ENCODE measurements around the gene PPP4R1.

Gene PPP4R1

DNA sequence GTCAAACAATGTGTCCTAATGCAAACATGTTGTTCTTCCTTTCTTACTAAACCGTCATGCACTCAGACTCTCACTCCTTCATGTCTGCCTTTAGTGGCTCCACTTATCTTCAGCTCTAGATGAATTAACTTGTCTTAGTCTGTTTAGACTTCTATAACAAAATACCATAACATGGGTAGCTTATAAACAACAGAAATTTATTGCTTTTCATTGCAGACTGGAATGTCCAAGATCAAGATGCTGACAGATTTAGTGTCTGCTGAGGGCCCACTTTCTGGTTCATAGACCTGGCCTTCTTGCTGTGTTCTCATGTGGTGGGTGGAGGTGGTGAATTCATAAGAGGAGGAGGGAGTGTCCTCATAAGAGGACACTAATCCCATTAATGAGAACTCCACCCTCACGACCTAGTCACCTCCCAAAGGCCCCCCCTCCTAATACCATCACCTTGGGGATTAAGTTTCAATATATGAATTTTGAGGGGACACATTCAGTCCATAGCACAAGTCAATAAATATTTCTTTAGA, 106.7 kb downstream of the PPP4R1 start:
- DNase-seq (ENCODE audit: low read depth), result peak; percentile 9
- H3K4me3 ChIP-seq (ENCODE audit: low read length), result no peak overlapping the region
- TF ChIP-seq, protein P1, sequence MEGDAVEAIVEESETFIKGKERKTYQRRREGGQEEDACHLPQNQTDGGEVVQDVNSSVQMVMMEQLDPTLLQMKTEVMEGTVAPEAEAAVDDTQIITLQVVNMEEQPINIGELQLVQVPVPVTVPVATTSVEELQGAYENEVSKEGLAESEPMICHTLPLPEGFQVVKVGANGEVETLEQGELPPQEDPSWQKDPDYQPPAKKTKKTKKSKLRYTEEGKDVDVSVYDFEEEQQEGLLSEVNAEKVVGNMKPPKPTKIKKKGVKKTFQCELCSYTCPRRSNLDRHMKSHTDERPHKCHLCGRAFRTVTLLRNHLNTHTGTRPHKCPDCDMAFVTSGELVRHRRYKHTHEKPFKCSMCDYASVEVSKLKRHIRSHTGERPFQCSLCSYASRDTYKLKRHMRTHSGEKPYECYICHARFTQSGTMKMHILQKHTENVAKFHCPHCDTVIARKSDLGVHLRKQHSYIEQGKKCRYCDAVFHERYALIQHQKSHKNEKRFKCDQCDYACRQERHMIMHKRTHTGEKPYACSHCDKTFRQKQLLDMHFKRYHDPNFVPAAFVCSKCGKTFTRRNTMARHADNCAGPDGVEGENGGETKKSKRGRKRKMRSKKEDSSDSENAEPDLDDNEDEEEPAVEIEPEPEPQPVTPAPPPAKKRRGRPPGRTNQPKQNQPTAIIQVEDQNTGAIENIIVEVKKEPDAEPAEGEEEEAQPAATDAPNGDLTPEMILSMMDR (IDR thresholded peaks at IDR 0.05; ENCODE audit: insufficient read depth, low read depth, low read length, missing control alignments), result no peak

DNA sequence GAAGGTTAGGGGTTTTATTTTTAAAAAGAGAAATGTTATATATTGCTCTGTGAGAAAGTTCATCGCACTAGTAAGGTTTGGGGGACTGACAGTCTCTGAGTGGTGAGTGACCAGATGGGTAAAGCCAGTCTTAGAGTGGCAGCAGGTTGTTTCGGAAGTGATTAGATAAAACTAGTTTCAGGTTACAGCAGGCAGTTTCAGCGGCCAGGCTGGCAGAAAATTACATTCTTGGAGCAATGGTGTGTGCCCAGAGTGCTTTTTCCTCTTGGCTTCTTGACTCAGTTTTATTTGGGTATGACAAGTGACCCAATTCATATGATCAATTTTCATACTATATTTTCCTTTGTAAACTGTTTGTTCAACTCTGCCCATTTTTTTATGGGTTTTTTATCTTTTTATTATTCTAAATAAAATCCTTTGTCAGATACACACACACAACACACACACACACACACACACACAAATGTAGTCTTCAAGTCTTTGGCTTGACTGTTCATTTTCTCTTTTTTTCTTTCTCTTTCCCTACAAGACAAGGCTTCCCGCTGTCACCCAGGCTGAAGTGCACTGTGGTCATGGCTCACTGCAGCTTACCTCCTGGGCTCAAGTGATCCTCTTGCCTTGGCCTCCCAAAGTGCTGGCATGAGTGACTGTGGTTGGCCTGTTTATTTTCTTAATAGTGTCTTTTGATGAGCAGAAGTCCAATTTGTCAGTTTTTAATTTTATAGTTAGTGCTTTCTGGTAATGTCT, 108.1 kb downstream of the PPP4R1 start:
- H3K4me3 ChIP-seq (ENCODE audit: low read length), result no peak overlapping the region
- peak; percentile 20 for DNase-seq (ENCODE audit: low read depth)
- TF ChIP-seq, protein P1 (IDR thresholded peaks at IDR 0.05; ENCODE audit: insufficient read depth, low read depth, low read length, missing control alignments), result no peak
